Measurements from ENCODE around the gene EPHB2.

EPHB2 gene

GRCh38 chr1:22886211-22886610 is 175.6 kb downstream of the EPHB2 start:
- TF ChIP-seq FOXP2 (optimal IDR thresholded peaks at IDR 0.05; ENCODE audit: borderline replicate concordance, extremely low read depth, extremely low read length, insufficient read depth) (no peak), REST (IDR thresholded peaks at IDR 0.05; ENCODE audit: insufficient read depth in 1 of 2, low read depth in 2 of 2, low read length in 2 of 2) (no peak), POLR2AphosphoS5 (IDR thresholded peaks at IDR 0.05; ENCODE audit: low read depth, low read length) (no peak), TAF1 (IDR thresholded peaks at IDR 0.05; ENCODE audit: borderline replicate concordance, insufficient read depth, low read length) (no peak), SIN3A (IDR thresholded peaks at IDR 0.05; ENCODE audit: borderline replicate concordance, insufficient read depth, low read length) (no peak)

- TF ChIP-seq REST (IDR thresholded peaks at IDR 0.05; ENCODE audit: insufficient read depth in 1 of 2, low read depth in 2 of 2, low read length in 2 of 2) (no peak), POLR2AphosphoS5 (IDR thresholded peaks at IDR 0.05; ENCODE audit: low read depth, low read length) (no peak), SIN3A (IDR thresholded peaks at IDR 0.05; ENCODE audit: borderline replicate concordance, insufficient read depth, low read length) (no peak), FOXP2 (optimal IDR thresholded peaks at IDR 0.05; ENCODE audit: borderline replicate concordance, extremely low read depth, extremely low read length, insufficient read depth) (no peak), TAF1 (IDR thresholded peaks at IDR 0.05; ENCODE audit: borderline replicate concordance, insufficient read depth, low read length) (no peak)
Measured at GRCh38 chr1:22887491-22887890, 176.9 kb downstream of the EPHB2 start.

- TF ChIP-seq SIN3A (IDR thresholded peaks at IDR 0.05; ENCODE audit: borderline replicate concordance, insufficient read depth, low read length), result no peak
- no peak for TF ChIP-seq TAF1 (IDR thresholded peaks at IDR 0.05; ENCODE audit: borderline replicate concordance, insufficient read depth, low read length)
- no peak for TF ChIP-seq REST (IDR thresholded peaks at IDR 0.05; ENCODE audit: insufficient read depth in 1 of 2, low read depth in 2 of 2, low read length in 2 of 2)
- TF ChIP-seq POLR2AphosphoS5 (IDR thresholded peaks at IDR 0.05; ENCODE audit: low read depth, low read length), result no peak
- TF ChIP-seq FOXP2 (optimal IDR thresholded peaks at IDR 0.05; ENCODE audit: borderline replicate concordance, extremely low read depth, extremely low read length, insufficient read depth), result no peak
Measured at GRCh38 chr1:22888320-22889075, 177.9 kb downstream of the EPHB2 start.

- TF ChIP-seq FOXP2 (optimal IDR thresholded peaks at IDR 0.05; ENCODE audit: borderline replicate concordance, extremely low read depth, extremely low read length, insufficient read depth) (no peak), SIN3A (IDR thresholded peaks at IDR 0.05; ENCODE audit: borderline replicate concordance, insufficient read depth, low read length) (no peak), REST (IDR thresholded peaks at IDR 0.05; ENCODE audit: insufficient read depth in 1 of 2, low read depth in 2 of 2, low read length in 2 of 2) (no peak), POLR2AphosphoS5 (IDR thresholded peaks at IDR 0.05; ENCODE audit: low read depth, low read length) (no peak), TAF1 (IDR thresholded peaks at IDR 0.05; ENCODE audit: borderline replicate concordance, insufficient read depth, low read length) (no peak)
Measured at GRCh38 chr1:22889213-22889827, 178.7 kb downstream of the EPHB2 start.

Data from PFSK-1 (cell line).